Loucy (cell line): ENCODE measurements around the gene ATOX1.

Experiments
- H2AFZ ChIP-seq: fragments of 200-600 bp; sonication (generic); 2 replicates; pipeline ENCODE4 v1.6.0; 2016; ENCODE audit warnings: antibody characterized with exemption, mild to moderate bottlenecking, low read length, moderate library complexity
- H3F3A ChIP-seq: fragments of 200-600 bp; 2 replicates; pipeline ENCODE4 v1.6.0; 2016; ENCODE audit warnings: antibody characterized with exemption, low read depth, mild to moderate bottlenecking
- H3K27me3 ChIP-seq: fragments of 200-600 bp; sonication (generic); 2 replicates; pipeline ENCODE4 v1.6.1; 2014; ENCODE audit warnings: low read length, mild to moderate bottlenecking; ENCODE audit not compliant: insufficient read depth, poor library complexity, severe bottlenecking
- H3K36me3 ChIP-seq: fragments of 200-600 bp; sonication (generic); 2 replicates; pipeline ENCODE4 v1.6.1; 2016; ENCODE audit warnings: low read length; ENCODE audit not compliant: insufficient read depth
- H3K4me1 ChIP-seq: fragments of 200-600 bp; sonication (generic); 2 replicates; pipeline ENCODE4 v1.5.1; 2014; ENCODE audit warnings: low read length, mild to moderate bottlenecking; ENCODE audit not compliant: insufficient read depth, poor library complexity, severe bottlenecking
- H3K4me2 ChIP-seq: fragments of 200-600 bp; sonication (generic); 2 replicates; pipeline ENCODE4 v1.6.0; 2014; ENCODE audit warnings: antibody characterized with exemption, low read length, low read depth, mild to moderate bottlenecking; ENCODE audit not compliant: poor library complexity, severe bottlenecking
- H3K4me3 ChIP-seq: fragments of 200-600 bp; sonication (generic); 2 replicates; pipeline ENCODE4 v1.5.1; 2014; ENCODE audit warnings: low read length, mild to moderate bottlenecking, mixed read lengths; ENCODE audit not compliant: poor library complexity, severe bottlenecking
- H3K79me2 ChIP-seq: fragments of 200-600 bp; sonication (generic); 2 replicates; pipeline ENCODE4 v1.6.1; 2014; ENCODE audit warnings: low read length; ENCODE audit not compliant: insufficient read depth
- H3K9ac ChIP-seq: fragments of 200-600 bp; sonication (generic); 2 replicates; pipeline ENCODE4 v1.6.0; 2014; ENCODE audit warnings: mild to moderate bottlenecking, low read depth, low read length, moderate library complexity; ENCODE audit not compliant: poor library complexity, severe bottlenecking
- H3K9me2 ChIP-seq: fragments of 200-600 bp; sonication (generic); replicated peaks from 2 replicates; pipeline ENCODE4 v1.6.1; 2016; ENCODE audit warnings: low read depth, low read length, mixed read lengths
- H3K9me3 ChIP-seq: fragments of 200-600 bp; sonication (generic); 2 replicates; pipeline ENCODE4 v1.6.1; 2014; ENCODE audit warnings: mild to moderate bottlenecking, antibody characterized with exemption, low read length, low read depth; ENCODE audit not compliant: insufficient read depth
- H4K20me1 ChIP-seq: fragments of 200-600 bp; sonication (generic); 2 replicates; pipeline ENCODE4 v1.6.0; 2014; ENCODE audit warnings: antibody characterized with exemption, low read length, mild to moderate bottlenecking; ENCODE audit not compliant: insufficient read depth, poor library complexity, severe bottlenecking
- CTCF ChIP-seq: fragments of 200-600 bp; sonication (generic); conservative IDR thresholded peaks from 2 replicates; pipeline ENCODE4 v1.5.1; 2014; ENCODE audit warnings: mild to moderate bottlenecking, antibody characterized with exemption, low read length
- EZH2phosphoT487 ChIP-seq: fragments of 200-600 bp; IDR thresholded peaks from 2 replicates; pipeline ENCODE4 v1.6.1; 2018; ENCODE audit warnings: antibody characterized with exemption, mild to moderate bottlenecking, moderate library complexity, borderline replicate concordance

ATOX1 gene

GRCh38 chr5:151751593-151751992, 6.8 kb downstream of the ATOX1 start:
- Histone ChIP-seq H3K4me1 (peaks cover 5% of the 10 kb centered on the region), H3K27me3 (no peaks in the 10 kb centered on the region), H3K4me3 (no peak overlapping the region), H3K36me3 (no peaks in the 10 kb centered on the region), H3K9me3 (no peaks in the 10 kb centered on the region), H2AFZ (no peak overlapping the region), H3K4me2 (no peak overlapping the region), H3K79me2 (peaks cover 3% of the 10 kb centered on the region; the same call in 1 of the 2 replicates), H4K20me1 (no peaks in the 10 kb centered on the region), H3K9me2 (no peaks in the 10 kb centered on the region), H3F3A (0 out of 2 replicates have a peak, but pooled peaks cover 2% of the 10 kb centered on the region), H3K9ac (no peak overlapping the region)
- TF ChIP-seq CTCF, result no peak
- no peak for TF ChIP-seq EZH2phosphoT487

GRCh38 chr5:151751091-151751490, 7.3 kb downstream of the ATOX1 start:
- Histone ChIP-seq H3K4me2 (no peak overlapping the region), H3K27me3 (no peaks in the 10 kb centered on the region), H3K4me1 (peaks cover 6% of the 10 kb centered on the region), H3F3A (0 out of 2 replicates have a peak, but pooled peaks cover 2% of the 10 kb centered on the region), H3K9ac (no peak overlapping the region), H4K20me1 (no peaks in the 10 kb centered on the region), H3K79me2 (no peaks in the 10 kb centered on the region), H2AFZ (no peak overlapping the region), H3K9me2 (no peaks in the 10 kb centered on the region), H3K36me3 (no peaks in the 10 kb centered on the region), H3K4me3 (no peak overlapping the region), H3K9me3 (no peaks in the 10 kb centered on the region)
- TF ChIP-seq EZH2phosphoT487, result no peak
- no peak for TF ChIP-seq CTCF

GRCh38 chr5:151750121-151750520, 8.3 kb downstream of the ATOX1 start:
- no peaks in the 10 kb centered on the region for H3K9me2 ChIP-seq
- H3K36me3 ChIP-seq, result no peaks in the 10 kb centered on the region
- H3K79me2 ChIP-seq, result no peaks in the 10 kb centered on the region
- H3K4me1 ChIP-seq, result peaks cover 16% of the 10 kb centered on the region
- TF ChIP-seq CTCF (no peak), EZH2phosphoT487 (no peak)
- H3K4me3 ChIP-seq, result no peak overlapping the region
- H4K20me1 ChIP-seq, result no peaks in the 10 kb centered on the region
- H3K4me2 ChIP-seq, result no peak overlapping the region
- no peak overlapping the region for H2AFZ ChIP-seq
- no peaks in the 10 kb centered on the region for H3K9me3 ChIP-seq
- no peak overlapping the region for H3K9ac ChIP-seq
- no peaks in the 10 kb centered on the region for H3K27me3 ChIP-seq
- peaks cover 4% of the 10 kb centered on the region; the same call in 1 of the 2 replicates for H3F3A ChIP-seq
